ENCODE data around the gene RHBDD3.
"Not testable (repeated sequence)": the region's sequence is repeated elsewhere in the genome, so short reads cannot be mapped to it uniquely, and the experiment has no call there.

RHBDD3 gene

GRCh38 chr22:29253561-29254285, 14.1 kb downstream of the RHBDD3 start:
- no peaks in the 10 kb centered on the region for H3K36me3 ChIP-seq (ENCODE audit: low read depth)
- DNase-seq (ENCODE audit: low spot score) (peak; percentile 22), ATAC-seq (ENCODE audit: low read depth) (no peak)
- H3K27me3 ChIP-seq (ENCODE audit: insufficient read depth, poor library complexity, severe bottlenecking) = no peaks in the 10 kb centered on the region
- TF ChIP-seq CTCF (IDR thresholded peaks at IDR 0.05; ENCODE audit: poor library complexity, severe bottlenecking) = no peak
- no peaks in the 10 kb centered on the region for H3K9me3 ChIP-seq (ENCODE audit: severe bottlenecking)
- no peak overlapping the region for H3K27ac ChIP-seq (ENCODE audit: poor library complexity, severe bottlenecking)
- H3K4me3 ChIP-seq (ENCODE audit: severe bottlenecking) = no peak overlapping the region
- no peaks in the 10 kb centered on the region for H3K4me1 ChIP-seq (ENCODE audit: insufficient read depth, poor library complexity, severe bottlenecking)

- Histone ChIP-seq H3K36me3 (ENCODE audit: low read depth) (no peaks in the 10 kb centered on the region), H3K27me3 (ENCODE audit: insufficient read depth, poor library complexity, severe bottlenecking) (no peaks in the 10 kb centered on the region), H3K4me3 (ENCODE audit: severe bottlenecking) (no peak overlapping the region), H3K4me1 (ENCODE audit: insufficient read depth, poor library complexity, severe bottlenecking) (no peaks in the 10 kb centered on the region), H3K27ac (ENCODE audit: poor library complexity, severe bottlenecking) (no peak overlapping the region), H3K9me3 (ENCODE audit: severe bottlenecking) (no peaks in the 10 kb centered on the region)
- TF ChIP-seq CTCF (IDR thresholded peaks at IDR 0.05; ENCODE audit: poor library complexity, severe bottlenecking) = no peak
- ATAC-seq (ENCODE audit: low read depth) (no peak), DNase-seq (ENCODE audit: low spot score) (peak; percentile 31)
Measured at GRCh38 chr22:29251981-29252911, 15.5 kb downstream of the RHBDD3 start.

DNA sequence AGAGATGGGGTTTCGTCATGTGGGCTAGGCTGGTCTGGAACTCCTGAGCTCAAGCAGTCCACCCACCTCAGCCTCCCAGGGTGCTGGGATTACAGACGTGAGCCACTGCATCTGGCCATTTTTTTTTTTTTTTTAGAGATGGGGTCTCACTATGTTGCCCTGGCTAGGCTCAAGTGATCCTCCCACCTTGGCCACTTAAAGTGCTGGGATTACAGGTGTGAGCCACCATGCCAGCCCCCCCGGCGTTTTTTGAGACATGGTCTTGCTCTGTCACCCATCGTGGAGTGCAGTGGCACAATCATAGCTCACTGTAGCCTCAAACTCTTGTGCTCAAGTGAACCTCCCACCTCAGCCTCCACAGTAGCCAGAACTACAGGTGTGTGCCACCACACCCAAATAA, 16.5 kb downstream of the RHBDD3 start:
- Histone ChIP-seq H3K36me3 (ENCODE audit: low read depth) (no peaks in the 10 kb centered on the region), H3K4me3 (ENCODE audit: severe bottlenecking) (no peak overlapping the region), H3K4me1 (ENCODE audit: insufficient read depth, poor library complexity, severe bottlenecking) (no peaks in the 10 kb centered on the region), H3K9me3 (ENCODE audit: severe bottlenecking) (no peaks in the 10 kb centered on the region), H3K27me3 (ENCODE audit: insufficient read depth, poor library complexity, severe bottlenecking) (no peaks in the 10 kb centered on the region), H3K27ac (ENCODE audit: poor library complexity, severe bottlenecking) (no peak overlapping the region)
- no peak for TF ChIP-seq CTCF (IDR thresholded peaks at IDR 0.05; ENCODE audit: poor library complexity, severe bottlenecking)
- ATAC-seq (ENCODE audit: low read depth) (no peak), DNase-seq (ENCODE audit: low spot score) (no peak)

- ATAC-seq (ENCODE audit: low read depth); H3K36me3 ChIP-seq (ENCODE audit: low read depth); H3K4me1 ChIP-seq (ENCODE audit: insufficient read depth, poor library complexity, severe bottlenecking); H3K4me3 ChIP-seq (ENCODE audit: severe bottlenecking); H3K9me3 ChIP-seq (ENCODE audit: severe bottlenecking); H3K27ac ChIP-seq (ENCODE audit: poor library complexity, severe bottlenecking); DNase-seq (ENCODE audit: low spot score); H3K27me3 ChIP-seq (ENCODE audit: insufficient read depth, poor library complexity, severe bottlenecking): not testable (repeated sequence)
Measured at GRCh38 chr22:29247891-29248290, 19.9 kb downstream of the RHBDD3 start.

DNA sequence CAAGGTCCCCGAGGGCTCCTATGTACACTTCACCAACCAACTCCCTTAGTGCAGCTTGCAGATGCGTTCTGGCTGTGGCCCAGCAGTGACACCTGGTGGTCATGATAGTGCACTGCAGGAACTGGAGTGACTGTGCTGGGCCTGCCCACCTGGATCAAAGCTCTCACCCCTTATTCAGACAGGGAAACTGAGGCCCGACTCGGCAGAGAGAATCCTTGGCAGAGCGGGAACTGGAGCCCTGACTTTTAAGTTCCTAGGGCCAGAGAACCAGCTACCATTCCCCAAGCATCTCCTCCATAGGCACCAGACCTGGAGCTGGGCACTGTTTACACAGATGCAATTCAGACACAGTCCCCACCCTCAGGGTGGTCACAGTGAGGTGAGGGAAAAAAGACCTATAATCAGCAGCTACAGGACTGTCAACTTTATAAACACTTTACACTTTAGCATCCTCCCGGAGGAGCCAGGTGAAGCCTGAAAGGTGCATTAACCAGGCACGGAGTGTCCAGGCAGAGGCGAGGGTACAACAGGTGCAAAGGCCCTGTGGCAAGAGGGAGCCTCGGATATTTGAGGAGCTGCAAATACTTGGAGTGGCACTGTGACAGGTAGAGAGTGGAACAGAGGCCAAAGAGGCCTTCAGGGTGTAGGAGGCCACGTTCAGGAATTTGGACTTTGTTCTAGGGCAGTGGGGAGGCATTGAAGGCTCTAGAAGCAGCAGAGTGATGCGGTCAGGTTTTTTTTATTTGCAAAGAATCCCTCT, 22.0 kb downstream of the RHBDD3 start:
- peak; percentile 86 for ATAC-seq (ENCODE audit: low read depth)
- H3K4me1 ChIP-seq (ENCODE audit: insufficient read depth, poor library complexity, severe bottlenecking) = no peaks in the 10 kb centered on the region
- DNase-seq (ENCODE audit: low spot score) = no peak
- peaks cover 5% of the 10 kb centered on the region for H3K9me3 ChIP-seq (ENCODE audit: severe bottlenecking)
- H3K27me3 ChIP-seq (ENCODE audit: insufficient read depth, poor library complexity, severe bottlenecking) = no peaks in the 10 kb centered on the region
- H3K27ac ChIP-seq (ENCODE audit: poor library complexity, severe bottlenecking) = no peak overlapping the region
- H3K36me3 ChIP-seq (ENCODE audit: low read depth) = no peaks in the 10 kb centered on the region
- no peak overlapping the region for H3K4me3 ChIP-seq (ENCODE audit: severe bottlenecking)
- peak; percentile 95 for TF ChIP-seq CTCF (IDR thresholded peaks at IDR 0.05; ENCODE audit: poor library complexity, severe bottlenecking)
